ENCODE results near the gene MPC1. TPM values are rescaled to one million over a fixed set of nuclear protein-coding genes. Genes with fewer than 3 reads are reported as not detected.
"Not testable (repeated sequence)": the region's sequence is repeated elsewhere in the genome, so short reads cannot be mapped to it uniquely, and the experiment has no call there.

MPC1 gene
- total RNA-seq, 1 donor = 18.4 TPM

- Histone ChIP-seq H3K9me3 (ENCODE audit: low read depth, low read length) (no peaks in the 10 kb centered on the region), H3K27me3 (ENCODE audit: insufficient read depth, low read length) (no peaks in the 10 kb centered on the region), H3K4me1 (ENCODE audit: insufficient read depth, low read length) (no peaks in the 10 kb centered on the region), H3K4me3 (ENCODE audit: low read length) (no peak overlapping the region)
These were observed 11.5 kb upstream of the MPC1 start for GRCh38 chr6:166394036-166394892.

- Histone ChIP-seq H3K4me3 (ENCODE audit: low read length) (no peak overlapping the region), H3K27me3 (ENCODE audit: insufficient read depth, low read length) (no peaks in the 10 kb centered on the region), H3K9me3 (ENCODE audit: low read depth, low read length) (no peaks in the 10 kb centered on the region), H3K4me1 (ENCODE audit: insufficient read depth, low read length) (peaks cover 1% of the 10 kb centered on the region)
These were observed 10.7 kb upstream of the MPC1 start for GRCh38 chr6:166393535-166393823.

GRCh38 chr6:166392755-166393534, 10.2 kb upstream of the MPC1 start:
- H3K27me3 ChIP-seq (ENCODE audit: insufficient read depth, low read length) = not testable (repeated sequence)

GRCh38 chr6:166389119-166389518, 6.4 kb upstream of the MPC1 start:
- no peak overlapping the region for H3K4me3 ChIP-seq (ENCODE audit: low read length)
- no peaks in the 10 kb centered on the region for H3K9me3 ChIP-seq (ENCODE audit: low read depth, low read length)
- H3K27me3 ChIP-seq (ENCODE audit: insufficient read depth, low read length) = no peaks in the 10 kb centered on the region
- peaks cover 14% of the 10 kb centered on the region for H3K4me1 ChIP-seq (ENCODE audit: insufficient read depth, low read length)

More at GRCh38 chr6:166392755-166393534, 10.2 kb upstream of the MPC1 start:
- H3K4me3 ChIP-seq (ENCODE audit: low read length); H3K4me1 ChIP-seq (ENCODE audit: insufficient read depth, low read length); H3K9me3 ChIP-seq (ENCODE audit: low read depth, low read length): not testable (repeated sequence)

GRCh38 chr6:166388290-166389004, 5.7 kb upstream of the MPC1 start:
- Histone ChIP-seq H3K27me3 (ENCODE audit: insufficient read depth, low read length) (no peaks in the 10 kb centered on the region), H3K4me3 (ENCODE audit: low read length) (no peak overlapping the region), H3K4me1 (ENCODE audit: insufficient read depth, low read length) (peaks cover 21% of the 10 kb centered on the region), H3K9me3 (ENCODE audit: low read depth, low read length) (no peaks in the 10 kb centered on the region)

- Histone ChIP-seq H3K9me3 (ENCODE audit: low read depth, low read length) (no peaks in the 10 kb centered on the region), H3K27me3 (ENCODE audit: insufficient read depth, low read length) (no peaks in the 10 kb centered on the region), H3K4me3 (ENCODE audit: low read length) (no peak overlapping the region), H3K4me1 (ENCODE audit: insufficient read depth, low read length) (peaks cover 21% of the 10 kb centered on the region)
These were observed 5.0 kb upstream of the MPC1 start for GRCh38 chr6:166387642-166388289.

- peaks cover 23% of the 10 kb centered on the region for H3K4me1 ChIP-seq (ENCODE audit: insufficient read depth, low read length)
- not testable (repeated sequence) for H3K9me3 ChIP-seq (ENCODE audit: low read depth, low read length); H3K27me3 ChIP-seq (ENCODE audit: insufficient read depth, low read length)
These were observed 4.4 kb upstream of the MPC1 start for GRCh38 chr6:166387098-166387497.

GRCh38 chr6:166386111-166386510, 3.4 kb upstream of the MPC1 start:
- Histone ChIP-seq H3K4me3 (ENCODE audit: low read length) (no peak overlapping the region), H3K27me3 (ENCODE audit: insufficient read depth, low read length) (no peaks in the 10 kb centered on the region), H3K9me3 (ENCODE audit: low read depth, low read length) (no peaks in the 10 kb centered on the region), H3K4me1 (ENCODE audit: insufficient read depth, low read length) (peaks cover 25% of the 10 kb centered on the region)

More at GRCh38 chr6:166387098-166387497, 4.4 kb upstream of the MPC1 start:
- H3K4me3 ChIP-seq (ENCODE audit: low read length) = not testable (repeated sequence)

- H3K4me3 ChIP-seq (ENCODE audit: low read length) = peak overlapping the region; percentile 83
- H3K27me3 ChIP-seq (ENCODE audit: insufficient read depth, low read length) = not testable (repeated sequence)
- H3K4me1 ChIP-seq (ENCODE audit: insufficient read depth, low read length) = peaks cover 25% of the 10 kb centered on the region
These were observed 1.1 kb upstream of the MPC1 start for GRCh38 chr6:166383802-166384363.

GRCh38 chr6:166382500-166382932, 224 bp downstream of the MPC1 start:
- peak overlapping the region; percentile 83 for H3K4me3 ChIP-seq (ENCODE audit: low read length)

More at GRCh38 chr6:166383802-166384363, 1.1 kb upstream of the MPC1 start:
- not testable (repeated sequence) for H3K9me3 ChIP-seq (ENCODE audit: low read depth, low read length)

GRCh38 chr6:166381733-166382499, 824 bp downstream of the MPC1 start:
- H3K4me1 ChIP-seq (ENCODE audit: insufficient read depth, low read length) = peaks cover 15% of the 10 kb centered on the region
- H3K9me3 ChIP-seq (ENCODE audit: low read depth, low read length) = no peaks in the 10 kb centered on the region
- H3K27me3 ChIP-seq (ENCODE audit: insufficient read depth, low read length) = no peaks in the 10 kb centered on the region
- peak overlapping the region; percentile 83 for H3K4me3 ChIP-seq (ENCODE audit: low read length)

More at GRCh38 chr6:166382500-166382932, 224 bp downstream of the MPC1 start:
- Histone ChIP-seq H3K4me1 (ENCODE audit: insufficient read depth, low read length) (peaks cover 15% of the 10 kb centered on the region), H3K27me3 (ENCODE audit: insufficient read depth, low read length) (no peaks in the 10 kb centered on the region), H3K9me3 (ENCODE audit: low read depth, low read length) (no peaks in the 10 kb centered on the region)

- Histone ChIP-seq H3K4me1 (ENCODE audit: insufficient read depth, low read length) (peaks cover 15% of the 10 kb centered on the region), H3K4me3 (ENCODE audit: low read length) (peak overlapping the region; percentile 83), H3K27me3 (ENCODE audit: insufficient read depth, low read length) (no peaks in the 10 kb centered on the region), H3K9me3 (ENCODE audit: low read depth, low read length) (no peaks in the 10 kb centered on the region)
These were observed 1.4 kb downstream of the MPC1 start for GRCh38 chr6:166381381-166381732.

GRCh38 chr6:166379800-166380199, 2.9 kb downstream of the MPC1 start:
- Histone ChIP-seq H3K4me3 (ENCODE audit: low read length) (no peak overlapping the region), H3K27me3 (ENCODE audit: insufficient read depth, low read length) (no peaks in the 10 kb centered on the region), H3K4me1 (ENCODE audit: insufficient read depth, low read length) (peaks cover 15% of the 10 kb centered on the region)

GRCh38 chr6:166379103-166379586, 3.6 kb downstream of the MPC1 start:
- peaks cover 11% of the 10 kb centered on the region for H3K4me1 ChIP-seq (ENCODE audit: insufficient read depth, low read length)
- H3K9me3 ChIP-seq (ENCODE audit: low read depth, low read length) = no peaks in the 10 kb centered on the region
- no peaks in the 10 kb centered on the region for H3K27me3 ChIP-seq (ENCODE audit: insufficient read depth, low read length)
- H3K4me3 ChIP-seq (ENCODE audit: low read length) = no peak overlapping the region

More at GRCh38 chr6:166379800-166380199, 2.9 kb downstream of the MPC1 start:
- H3K9me3 ChIP-seq (ENCODE audit: low read depth, low read length) = no peaks in the 10 kb centered on the region

Data from mononuclear cell (primary cell).